Caco-2 (cell line): ENCODE results near the gene HLA-A. TPM values are rescaled to one million over a fixed set of nuclear protein-coding genes. Genes with fewer than 3 reads are reported as not detected.
A peak's percentile ranks its signal among the peaks of the same experiment; 100 is the strongest.

Source experiments
- BruUV-seq: library from RNA; stranded (reverse); fragments of 400-500 nt; replicated peaks from 2 replicates; lab custom pipeline; 2021; lab: Mats Ljungman, UMichigan
- CTCF ChIA-PET: fragments of 300-600 bp; sonication (Branson Sonifier 250); formaldehyde crosslinking; loops from one replicate; lab custom pipeline; 2022; ENCODE audit warnings: antibody characterized with exemption; lab: Charles Lee
- POLR2A ChIA-PET: fragments of 300-600 bp; sonication (Branson Sonifier 250); formaldehyde crosslinking; loops from one replicate; lab custom pipeline; 2022; ENCODE audit warnings: antibody characterized with exemption; lab: Charles Lee
- DNase-seq, 2 experiments: peaks; one replicate each; pipeline versions ENCODE4 v3.0.0 to v3.0.0-alpha.2; 2020 to 2022
- H3K27me3 ChIP-seq: replicated peaks from 2 replicates; pipeline ENCODE4 v1.6.0; 2011; ENCODE audit warnings: low read length; ENCODE audit not compliant: control insufficient read depth, insufficient read depth
- H3K36me3 ChIP-seq: 2 replicates; pipeline ENCODE4 v1.5.1; 2011; ENCODE audit warnings: low read length; ENCODE audit not compliant: control insufficient read depth, insufficient read depth
- H3K4me1 ChIP-seq: fragments of 250-450 bp; sonication (Bioruptor Pico); 2 replicates; pipeline ENCODE4 v1.5.1; 2020; ENCODE audit warnings: mild to moderate bottlenecking
- H3K4me3 ChIP-seq: 2 replicates; pipeline ENCODE4 v1.5.1; 2011; ENCODE audit warnings: low read depth, mild to moderate bottlenecking, control low read depth, low read length
- H3K9me3 ChIP-seq: fragments of 250-450 bp; sonication (Bioruptor Pico); 2 replicates; pipeline ENCODE4 v1.5.1; 2020; ENCODE audit warnings: mild to moderate bottlenecking, moderate library complexity
- H3K27ac Mint-ChIP-seq: one replicate; pipeline ENCODE4 v1.8.0; 2022; ENCODE audit warnings: mixed read lengths; ENCODE audit not compliant: unreplicated experiment
- H3K27me3 Mint-ChIP-seq: one replicate; pipeline ENCODE4 v1.8.0; 2022; ENCODE audit warnings: mixed read lengths; ENCODE audit not compliant: insufficient read depth, unreplicated experiment
- H3K36me3 Mint-ChIP-seq: one replicate; pipeline ENCODE4 v1.8.0; 2022; ENCODE audit warnings: mild to moderate bottlenecking, mixed read lengths; ENCODE audit not compliant: insufficient read depth, unreplicated experiment
- H3K4me1 Mint-ChIP-seq: one replicate; pipeline ENCODE4 v1.8.0; 2022; ENCODE audit warnings: low read depth, mixed read lengths; ENCODE audit not compliant: unreplicated experiment
- H3K4me3 Mint-ChIP-seq: one replicate; pipeline ENCODE4 v1.8.0; 2022; ENCODE audit warnings: mild to moderate bottlenecking, moderate library complexity, mixed read lengths; ENCODE audit not compliant: unreplicated experiment
- H3K9me3 Mint-ChIP-seq: one replicate; pipeline ENCODE4 v1.8.0; 2022; ENCODE audit warnings: mixed read lengths; ENCODE audit not compliant: unreplicated experiment
- CTCF ChIP-seq, 2 experiments: fragments of 200-600 bp in 1 of 2; IDR thresholded peaks; 1 replicate in 1 of 2; 2 replicates in 1 of 2; pipeline versions ENCODE4 v1.5.1 to v1.8.0; 2011 to 2022; ENCODE audit warnings: antibody characterized with exemption in 1 of 2, control low read depth in 1 of 2, inconsistent platforms in 1 of 2, low read depth in 1 of 2, low read length in 1 of 2, mild to moderate bottlenecking in 1 of 2, moderate library complexity in 1 of 2; ENCODE audit not compliant: insufficient read depth in 1 of 2, severe bottlenecking in 1 of 2, unreplicated experiment in 1 of 2
- intact Hi-C: fragments of 100-400 bp; cut with micrococcal nuclease; formaldehyde crosslinking; loops from one replicate; pipeline ENCODE4 v1.10.0; 2022; ENCODE audit not compliant: unreplicated experiment
- total RNA-seq: library from RNA; stranded (reverse); gene quantifications from 2 replicates; pipeline ENCODE4 v1.2.3, GENCODE V29; 2022

The HLA-A gene
- total RNA-seq, 1 experiment from 2014 or later, result 198 TPM

GRCh38 chr6:29965873-29966601 lies 23.7 kb downstream of the HLA-A start:
- Histone ChIP-seq H3K9me3 (no peaks in the 10 kb centered on the region), H3K36me3 (no peaks in the 10 kb centered on the region), H3K4me1 (peaks cover 35% of the 10 kb centered on the region), H3K4me3 (no peak overlapping the region), H3K27me3 (no peaks in the 10 kb centered on the region)
- peak in 1 of 2 experiments; percentile 14 for DNase-seq
- Mint-ChIP-seq H3K27me3 (no peaks in the 10 kb centered on the region), H3K4me1 (peaks cover 21% of the 10 kb centered on the region), H3K27ac (peak overlapping the region; percentile 89), H3K9me3 (no peaks in the 10 kb centered on the region), H3K4me3 (peak overlapping the region; percentile 43), H3K36me3 (no peaks in the 10 kb centered on the region)
- BruUV-seq, result no TSS peak
- ChIA-PET POLR2A (no interaction called here), CTCF (interaction anchor here (1.5 kb wide), 1 partner anchor 79 kb away, joined by 4 read pairs; no protein-coding TSS in a partner anchor)
- TF ChIP-seq CTCF (IDR thresholded peaks at IDR 0.05; ENCODE audit: insufficient read depth in 1 of 2, low read depth in 1 of 2, low read length in 1 of 2, severe bottlenecking in 1 of 2, unreplicated experiment in 1 of 2), result no peak
- intact Hi-C loops, result no loop called here

GRCh38 chr6:29967379-29968010 lies 25.2 kb downstream of the HLA-A start:
- H3K4me1 Mint-ChIP-seq, result peaks cover 21% of the 10 kb centered on the region
- no peak overlapping the region for H3K27ac Mint-ChIP-seq
- intact Hi-C loops, result no loop called here
- no peaks in the 10 kb centered on the region for H3K9me3 Mint-ChIP-seq
- no peaks in the 10 kb centered on the region for H3K9me3 ChIP-seq
- peaks cover 2% of the 10 kb centered on the region for H3K27me3 Mint-ChIP-seq
- POLR2A ChIA-PET, result no interaction called here
- DNase-seq, result peak; percentile 35 to 58
- CTCF ChIA-PET, result interaction anchor here (0.6 to 0.7 kb wide), 3 partner anchors 46 to 430 kb away, joined by 3 to 8 read pairs (median 5); no protein-coding TSS in a partner anchor
- H3K36me3 Mint-ChIP-seq, result no peaks in the 10 kb centered on the region
- peak overlapping the region; percentile 35 for H3K4me3 Mint-ChIP-seq
- TF ChIP-seq CTCF (IDR thresholded peaks at IDR 0.05; ENCODE audit: insufficient read depth in 1 of 2, low read depth in 1 of 2, low read length in 1 of 2, severe bottlenecking in 1 of 2, unreplicated experiment in 1 of 2), result no peak
- peaks cover 35% of the 10 kb centered on the region for H3K4me1 ChIP-seq
- H3K4me3 ChIP-seq, result no peak overlapping the region
- H3K27me3 ChIP-seq, result no peaks in the 10 kb centered on the region
- H3K36me3 ChIP-seq, result no peaks in the 10 kb centered on the region
- BruUV-seq, result no TSS peak

GRCh38 chr6:29968130-29968529 lies 25.8 kb downstream of the HLA-A start:
- POLR2A ChIA-PET, result no interaction called here
- no peaks in the 10 kb centered on the region for H3K36me3 ChIP-seq
- peaks cover 35% of the 10 kb centered on the region for H3K4me1 ChIP-seq
- intact Hi-C loops, result no loop called here
- Mint-ChIP-seq H3K27ac (no peak overlapping the region), H3K27me3 (peaks cover 4% of the 10 kb centered on the region), H3K9me3 (no peaks in the 10 kb centered on the region), H3K4me1 (peaks cover 21% of the 10 kb centered on the region), H3K36me3 (no peaks in the 10 kb centered on the region), H3K4me3 (no peak overlapping the region)
- no TSS peak for BruUV-seq
- no peaks in the 10 kb centered on the region for H3K9me3 ChIP-seq
- CTCF ChIA-PET, result interaction anchor here (0.6 kb wide), 1 partner anchor 430 kb away, joined by 3 read pairs; no protein-coding TSS in a partner anchor
- no peak overlapping the region for H3K4me3 ChIP-seq
- DNase-seq, result no peak
- H3K27me3 ChIP-seq, result no peaks in the 10 kb centered on the region
- TF ChIP-seq CTCF (IDR thresholded peaks at IDR 0.05; ENCODE audit: insufficient read depth in 1 of 2, low read depth in 1 of 2, low read length in 1 of 2, severe bottlenecking in 1 of 2, unreplicated experiment in 1 of 2), result no peak
